Activated naive CD4-positive, alpha-beta T cell treated with anti-CD3 and anti-CD28 coated beads for 36 hours (primary cell): Measurements from ENCODE around the gene NDUFB7. TPM values are rescaled to one million over a fixed set of nuclear protein-coding genes. Genes with fewer than 3 reads are reported as not detected.
"Not testable (repeated sequence)": the region's sequence is repeated elsewhere in the genome, so short reads cannot be mapped to it uniquely, and the experiment has no call there.

ENCODE experiments used
- CTCF ChIA-PET: fragments of 350-600 bp; sonication (Branson Sonifier 250); formaldehyde crosslinking; loops from one replicate; lab custom pipeline; 2021; ENCODE audit warnings: antibody characterized with exemption; lab: Charles Lee
- DNase-seq: peaks from one replicate; pipeline ENCODE4 v3.0.0-alpha.2; 2020
- H3K27ac Mint-ChIP-seq: one replicate; pipeline ENCODE4 v1.8.0; 2021; ENCODE audit warnings: mild to moderate bottlenecking, mixed read lengths
- H3K27me3 Mint-ChIP-seq: one replicate; pipeline ENCODE4 v1.8.0; 2021; ENCODE audit warnings: low read depth, mixed read lengths
- H3K36me3 Mint-ChIP-seq: one replicate; pipeline ENCODE4 v1.8.0; 2021; ENCODE audit warnings: low read depth, mixed read lengths
- H3K4me1 Mint-ChIP-seq: one replicate; pipeline ENCODE4 v1.8.0; 2021; ENCODE audit warnings: low read depth, mixed read lengths
- H3K4me3 Mint-ChIP-seq: one replicate; pipeline ENCODE4 v1.8.0; 2021; ENCODE audit warnings: mild to moderate bottlenecking, moderate library complexity, mixed read lengths
- H3K9me3 Mint-ChIP-seq: one replicate; pipeline ENCODE4 v1.8.0; 2021; ENCODE audit warnings: mixed read lengths
- intact Hi-C: fragments of 100-400 bp; cut with micrococcal nuclease; formaldehyde crosslinking; loops from one replicate; pipeline ENCODE4 v1.15.1; 2023
- total RNA-seq, 2 experiments: library from RNA; stranded (reverse); gene quantifications; one replicate each; pipeline ENCODE4 v1.2.3, GENCODE V29; 2021

The NDUFB7 gene
- total RNA-seq, 2 experiments from 2014 or later: 117 to 123 TPM

DNA sequence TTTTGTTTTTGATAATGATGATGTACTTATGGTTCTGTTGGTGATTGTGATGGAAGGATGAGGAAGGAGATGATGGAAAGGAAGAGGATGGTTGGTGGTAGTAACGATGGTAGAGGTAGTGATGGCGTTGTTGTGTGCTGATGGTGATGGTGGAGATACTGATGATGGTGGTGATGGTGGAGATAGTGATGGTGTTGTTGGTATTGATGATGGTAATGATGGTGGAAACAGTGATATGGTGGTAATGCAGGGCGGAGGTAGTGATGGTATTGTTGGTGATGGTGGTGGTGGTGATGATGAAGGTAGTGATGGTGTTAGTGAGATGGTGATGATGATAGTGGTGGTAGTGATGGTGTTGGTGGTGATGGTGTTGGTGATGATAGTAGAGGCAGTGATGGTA, 23.7 kb upstream of the NDUFB7 start:
- Mint-ChIP-seq H3K27ac (no peak overlapping the region), H3K4me1 (no peaks in the 10 kb centered on the region), H3K4me3 (no peak overlapping the region), H3K9me3 (peaks cover 5% of the 10 kb centered on the region), H3K27me3 (peaks cover 4% of the 10 kb centered on the region), H3K36me3 (no peaks in the 10 kb centered on the region)
- intact Hi-C loops: no loop called here
- CTCF ChIA-PET: no interaction called here
- no peak for DNase-seq

DNA sequence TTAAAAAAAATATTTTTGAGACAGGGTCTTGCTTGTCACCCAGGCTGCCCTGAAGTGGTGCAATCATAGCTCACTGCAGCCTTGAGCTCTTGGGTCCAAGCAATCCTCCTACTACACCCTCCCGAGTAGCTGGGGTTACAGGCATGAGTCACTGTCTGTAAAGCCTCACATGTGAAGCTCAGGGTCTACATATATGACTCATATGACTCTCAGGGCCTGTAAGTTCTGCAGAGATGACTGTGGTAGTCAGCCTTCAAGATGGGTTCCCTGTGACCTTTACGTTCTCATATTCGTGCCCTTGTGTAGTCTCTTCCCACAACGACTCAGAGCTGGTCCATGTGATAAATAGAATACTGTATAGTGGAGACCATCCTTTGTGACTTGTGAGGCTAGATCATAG, 17.6 kb upstream of the NDUFB7 start:
- intact Hi-C loops, H3K4me1 Mint-ChIP-seq, H3K27ac Mint-ChIP-seq: not testable (repeated sequence)

DNA sequence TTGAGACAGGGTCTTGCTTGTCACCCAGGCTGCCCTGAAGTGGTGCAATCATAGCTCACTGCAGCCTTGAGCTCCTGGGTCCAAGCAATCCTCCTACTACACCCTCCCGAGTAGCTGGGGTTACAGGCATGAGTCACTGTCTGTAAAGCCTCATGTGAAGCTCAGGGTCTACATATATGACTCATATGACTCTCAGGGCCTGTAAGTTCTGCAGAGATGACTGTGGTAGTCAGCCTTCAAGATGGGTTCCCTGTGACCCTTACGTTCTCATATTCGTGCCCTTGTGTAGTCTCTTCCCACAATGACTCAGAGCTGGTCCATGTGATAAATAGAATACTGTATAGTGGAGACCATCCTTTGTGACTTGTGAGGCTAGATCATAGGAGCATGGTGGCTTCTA, 13.3 kb upstream of the NDUFB7 start:
- H3K27ac Mint-ChIP-seq, H3K36me3 Mint-ChIP-seq, CTCF ChIA-PET, intact Hi-C loops, H3K4me3 Mint-ChIP-seq, H3K9me3 Mint-ChIP-seq, H3K27me3 Mint-ChIP-seq: not testable (repeated sequence)
- H3K4me1 Mint-ChIP-seq: peaks cover 10% of the 10 kb centered on the region
- peak; percentile 66 for DNase-seq

More for the DNA sequence above, 17.6 kb upstream of the NDUFB7 start:
- CTCF ChIA-PET, H3K27me3 Mint-ChIP-seq, H3K9me3 Mint-ChIP-seq, H3K36me3 Mint-ChIP-seq, H3K4me3 Mint-ChIP-seq: not testable (repeated sequence)
- DNase-seq: peak; percentile 55

GRCh38 chr19:14584372-14584771, 12.5 kb upstream of the NDUFB7 start:
- H3K27ac Mint-ChIP-seq, H3K27me3 Mint-ChIP-seq, DNase-seq, CTCF ChIA-PET, H3K36me3 Mint-ChIP-seq, H3K4me3 Mint-ChIP-seq, H3K9me3 Mint-ChIP-seq, intact Hi-C loops: not testable (repeated sequence)
- peaks cover 10% of the 10 kb centered on the region for H3K4me1 Mint-ChIP-seq

DNA sequence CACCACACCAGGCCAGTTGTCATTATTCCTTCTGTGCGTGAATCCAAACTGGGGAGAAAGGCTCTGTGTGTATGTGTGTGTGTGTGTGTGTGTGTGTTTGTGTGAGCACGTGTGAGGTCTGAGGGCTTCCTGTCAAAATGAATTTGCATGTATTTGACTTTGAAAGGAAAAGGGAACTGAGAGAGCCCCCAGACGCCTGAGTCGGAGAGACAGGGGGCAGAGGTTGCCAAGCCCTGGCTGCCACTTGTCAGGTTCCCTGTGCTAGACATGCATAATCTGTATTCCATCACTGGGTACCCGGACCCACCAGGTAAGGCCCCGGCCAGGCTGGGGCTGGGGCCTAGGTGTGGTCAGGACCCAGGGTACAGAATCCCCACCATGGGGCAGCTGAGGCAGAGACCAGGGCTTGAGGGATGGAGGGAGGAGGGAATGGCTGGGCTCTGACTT, 11.1 kb upstream of the NDUFB7 start, which contains the start of gene CLEC17A:
CLEC17A (plus strand) TSS at position 191 of the 447 bp plus-strand sequence; CDS start at position 268, 77 bp downstream.
- CTCF ChIA-PET: no interaction called here
- DNase-seq: no peak
- H3K4me3 Mint-ChIP-seq: no peak within 1 kb of the TSS
- no peak within 1 kb of the TSS for H3K27ac Mint-ChIP-seq
- intact Hi-C loops: no loop called here
- H3K36me3 Mint-ChIP-seq: no peaks in the 10 kb centered on the region
- no peaks in the 10 kb centered on the region for H3K27me3 Mint-ChIP-seq
- H3K9me3 Mint-ChIP-seq: no peaks in the 10 kb centered on the region
- peaks cover 10% of the 10 kb centered on the region for H3K4me1 Mint-ChIP-seq

GRCh38 chr19:14580623-14581237, 8.9 kb upstream of the NDUFB7 start:
- no peak overlapping the region for H3K27ac Mint-ChIP-seq
- H3K4me1 Mint-ChIP-seq: peaks cover 10% of the 10 kb centered on the region
- no peaks in the 10 kb centered on the region for H3K9me3 Mint-ChIP-seq
- H3K36me3 Mint-ChIP-seq: no peaks in the 10 kb centered on the region
- CTCF ChIA-PET: no interaction called here
- H3K4me3 Mint-ChIP-seq: no peak overlapping the region
- intact Hi-C loops: no loop called here
- DNase-seq: peak; percentile 53
- no peaks in the 10 kb centered on the region for H3K27me3 Mint-ChIP-seq

DNA sequence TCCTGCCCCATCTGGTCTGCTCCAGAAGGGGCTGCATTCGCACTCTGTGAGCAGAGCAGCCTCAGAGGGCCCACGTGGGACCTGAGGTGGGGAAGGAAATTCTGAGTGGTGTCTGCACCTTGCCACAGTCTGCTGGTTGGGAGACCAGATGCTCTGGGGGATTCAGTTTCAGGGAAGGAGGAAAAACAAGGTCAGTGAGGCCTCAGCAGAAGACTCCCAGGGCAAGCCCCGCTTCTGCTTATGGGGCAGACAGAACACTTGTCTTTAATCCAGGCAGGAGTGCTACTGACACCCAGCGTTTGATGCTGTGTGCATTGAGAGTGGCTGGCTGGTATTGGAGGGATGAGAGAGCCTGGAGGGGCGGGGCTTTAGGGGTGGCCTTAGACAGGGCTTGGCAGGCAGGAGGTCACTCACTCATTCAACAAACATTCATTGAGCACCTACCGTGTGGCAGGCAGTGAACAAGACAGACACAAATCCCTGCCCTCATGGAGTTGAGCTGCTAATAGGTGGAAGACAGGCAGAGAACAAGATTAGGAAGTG, 6.1 kb upstream of the NDUFB7 start:
- no peaks in the 10 kb centered on the region for H3K36me3 Mint-ChIP-seq
- H3K27ac Mint-ChIP-seq: no peak overlapping the region
- no peaks in the 10 kb centered on the region for H3K27me3 Mint-ChIP-seq
- H3K9me3 Mint-ChIP-seq: no peaks in the 10 kb centered on the region
- no peak overlapping the region for H3K4me3 Mint-ChIP-seq
- no peak for DNase-seq
- H3K4me1 Mint-ChIP-seq: peaks cover 10% of the 10 kb centered on the region
- CTCF ChIA-PET: interaction anchor here (0.6 kb wide), 1 partner anchor 113 kb away, joined by 3 read pairs; no protein-coding TSS in a partner anchor
- intact Hi-C loops: no loop called here

DNA sequence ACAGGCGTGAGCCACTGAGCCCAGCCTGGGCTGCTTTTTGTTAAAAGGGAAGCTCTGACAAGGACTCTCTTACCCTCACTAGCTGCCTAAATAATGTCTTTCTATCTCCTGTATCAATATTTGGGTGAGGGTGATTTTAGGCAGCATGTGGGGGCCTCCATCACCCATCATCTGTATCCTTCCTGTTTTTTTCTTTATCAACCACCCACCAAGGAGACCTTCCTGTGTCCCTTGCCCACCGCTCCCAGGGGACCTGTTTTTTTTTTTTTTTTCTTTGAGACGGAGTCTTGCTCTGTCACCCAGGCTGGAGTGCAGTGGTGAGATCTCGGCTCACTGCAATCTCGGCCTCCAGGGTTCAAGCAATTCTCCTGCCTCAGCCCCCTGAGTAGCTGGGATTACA, 5.4 kb upstream of the NDUFB7 start:
- intact Hi-C loops: no loop called here
- Mint-ChIP-seq H3K4me1 (peaks cover 10% of the 10 kb centered on the region), H3K27me3 (no peaks in the 10 kb centered on the region), H3K36me3 (no peaks in the 10 kb centered on the region), H3K27ac (no peak overlapping the region), H3K4me3 (no peak overlapping the region), H3K9me3 (no peaks in the 10 kb centered on the region)
- CTCF ChIA-PET: interaction anchor here (9.5 kb wide), 1 partner anchor 111 kb away, joined by 282 read pairs; the partner anchor contains the start of gene ZNF333
- DNase-seq: no peak

GRCh38 chr19:14576363-14576762, 4.5 kb upstream of the NDUFB7 start:
- H3K27ac Mint-ChIP-seq: no peak overlapping the region
- no peaks in the 10 kb centered on the region for H3K27me3 Mint-ChIP-seq
- no peaks in the 10 kb centered on the region for H3K9me3 Mint-ChIP-seq
- H3K4me3 Mint-ChIP-seq: no peak overlapping the region
- CTCF ChIA-PET: interaction anchor here (1.2 to 9.5 kb wide), 2 partner anchors 112 to 297 kb away, joined by 3 to 282 read pairs; partner anchors contain the start of gene ZNF333
- intact Hi-C loops: no loop called here
- DNase-seq: no peak
- H3K36me3 Mint-ChIP-seq: no peaks in the 10 kb centered on the region
- H3K4me1 Mint-ChIP-seq: peaks cover 12% of the 10 kb centered on the region

DNA sequence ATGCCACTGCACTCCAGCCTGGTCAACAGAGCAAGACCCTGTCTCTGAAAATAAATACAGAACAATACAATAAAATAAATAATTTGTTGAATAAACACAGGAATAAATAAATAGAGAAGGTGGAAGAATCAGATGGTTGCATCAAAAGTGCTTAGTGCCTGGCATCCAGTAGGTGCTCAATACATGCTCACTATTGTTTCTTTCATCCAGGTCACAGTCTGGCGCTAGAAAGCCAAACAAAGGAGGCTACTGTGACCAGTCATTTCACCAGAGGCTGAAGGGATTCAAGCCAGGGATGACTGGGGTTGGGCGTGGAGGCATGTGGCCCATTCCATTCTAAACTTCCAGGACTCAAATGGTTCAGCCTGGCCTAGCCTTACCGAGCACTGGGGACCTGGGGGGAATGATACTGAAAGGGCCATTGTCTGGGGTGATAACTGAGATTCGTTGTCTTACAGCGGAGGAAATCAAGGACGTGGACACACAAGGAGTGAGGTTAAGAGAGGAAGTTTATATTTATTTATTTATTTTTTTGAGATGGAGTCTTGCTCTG, 3.6 kb upstream of the NDUFB7 start:
- Mint-ChIP-seq H3K4me3 (no peak overlapping the region), H3K27me3 (no peaks in the 10 kb centered on the region), H3K4me1 (peaks cover 16% of the 10 kb centered on the region), H3K36me3 (no peaks in the 10 kb centered on the region), H3K27ac (no peak overlapping the region), H3K9me3 (no peaks in the 10 kb centered on the region)
- intact Hi-C loops: no loop called here
- DNase-seq: no peak
- CTCF ChIA-PET: interaction anchor here (1.1 to 9.5 kb wide), 3 partner anchors 62 to 298 kb away, joined by 3 to 282 read pairs (median 3); partner anchors contain the start of gene ZNF333

DNA sequence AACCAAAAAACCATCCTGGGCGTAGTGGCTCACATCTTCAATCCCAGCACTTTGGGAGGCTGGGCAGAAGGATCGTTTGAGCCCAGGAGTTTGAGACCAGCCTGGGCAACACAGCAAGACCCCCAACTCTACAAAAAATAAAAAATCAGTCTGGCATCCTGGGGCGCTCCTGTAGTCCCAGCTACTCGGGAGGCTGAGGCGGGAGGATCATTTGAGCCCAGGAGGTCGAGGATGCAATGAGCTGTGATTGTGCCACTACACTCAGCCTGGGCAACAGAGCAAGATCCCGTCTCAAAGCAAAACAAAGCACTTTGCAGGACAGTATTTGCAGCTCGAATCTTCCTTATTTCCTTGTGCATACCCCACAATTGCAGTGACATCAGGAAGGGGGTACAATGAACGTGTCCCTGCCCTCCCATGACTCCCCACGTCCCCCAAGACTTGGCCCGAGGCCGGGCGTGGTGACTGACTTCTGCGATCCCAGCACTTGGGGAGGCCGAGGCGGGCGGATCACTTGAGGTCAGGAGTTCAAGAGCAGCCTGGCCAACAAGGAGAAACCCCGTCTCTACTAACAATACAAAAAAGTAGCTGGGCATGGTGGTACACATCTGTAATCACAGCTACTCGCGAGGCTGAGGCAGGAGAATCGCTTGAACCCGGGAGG, 870 bp downstream of the NDUFB7 start:
- Mint-ChIP-seq H3K4me3 (peak overlapping the region; percentile 95), H3K9me3 (no peaks in the 10 kb centered on the region), H3K27ac (peak overlapping the region; percentile 79), H3K4me1 (peaks cover 38% of the 10 kb centered on the region), H3K36me3 (peaks cover 6% of the 10 kb centered on the region), H3K27me3 (no peaks in the 10 kb centered on the region)
- CTCF ChIA-PET: interaction anchor here (0.8 to 9.5 kb wide), 5 partner anchors 14 to 117 kb away, joined by 3 to 282 read pairs (median 6); partner anchors contain the start of gene ZNF333
- intact Hi-C loops: no loop called here
- DNase-seq: no peak

GRCh38 chr19:14567079-14567478, 4.8 kb downstream of the NDUFB7 start:
- H3K9me3 Mint-ChIP-seq: no peaks in the 10 kb centered on the region
- no peak overlapping the region for H3K4me3 Mint-ChIP-seq
- H3K27ac Mint-ChIP-seq: peak overlapping the region; percentile 59
- H3K4me1 Mint-ChIP-seq: peaks cover 37% of the 10 kb centered on the region
- CTCF ChIA-PET: interaction anchor here (1.5 kb wide), 1 partner anchor 10 kb away, joined by 6 read pairs; no protein-coding TSS in a partner anchor
- intact Hi-C loops: no loop called here
- DNase-seq: no peak
- H3K36me3 Mint-ChIP-seq: peaks cover 9% of the 10 kb centered on the region
- H3K27me3 Mint-ChIP-seq: no peaks in the 10 kb centered on the region
